ENCODE data around the gene OOSP3.

OOSP3 gene

DNA sequence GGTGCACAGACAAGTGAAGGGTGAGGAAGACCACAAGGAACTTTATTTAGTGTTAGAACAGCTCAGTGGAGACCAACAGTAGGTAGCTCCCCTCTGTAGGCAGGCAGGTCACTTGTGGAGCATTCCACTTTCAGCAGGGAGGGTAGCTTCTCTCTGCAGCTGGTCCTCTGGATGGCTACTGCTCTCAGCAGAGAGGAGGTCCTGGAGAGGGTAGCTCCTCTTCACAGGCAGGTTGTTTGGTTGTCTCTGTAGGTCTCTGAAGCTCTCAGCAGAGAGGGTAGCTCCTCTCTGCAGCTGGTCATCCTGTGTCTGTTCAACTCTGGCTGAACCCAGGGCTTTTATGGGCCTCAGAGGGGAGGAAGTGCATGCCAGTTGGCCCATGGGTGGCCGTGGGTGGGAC is 53.1 kb downstream of the OOSP3 start:
- no peak for TF ChIP-seq FOXP2 (optimal IDR thresholded peaks at IDR 0.05; ENCODE audit: borderline replicate concordance, extremely low read depth, extremely low read length, insufficient read depth)
- TF ChIP-seq TAF1 (IDR thresholded peaks at IDR 0.05; ENCODE audit: borderline replicate concordance, insufficient read depth, low read length), result no peak
- TF ChIP-seq POLR2AphosphoS5 (IDR thresholded peaks at IDR 0.05; ENCODE audit: low read depth, low read length), result no peak
- no peak for TF ChIP-seq SIN3A (IDR thresholded peaks at IDR 0.05; ENCODE audit: borderline replicate concordance, insufficient read depth, low read length)
- TF ChIP-seq, protein P1, sequence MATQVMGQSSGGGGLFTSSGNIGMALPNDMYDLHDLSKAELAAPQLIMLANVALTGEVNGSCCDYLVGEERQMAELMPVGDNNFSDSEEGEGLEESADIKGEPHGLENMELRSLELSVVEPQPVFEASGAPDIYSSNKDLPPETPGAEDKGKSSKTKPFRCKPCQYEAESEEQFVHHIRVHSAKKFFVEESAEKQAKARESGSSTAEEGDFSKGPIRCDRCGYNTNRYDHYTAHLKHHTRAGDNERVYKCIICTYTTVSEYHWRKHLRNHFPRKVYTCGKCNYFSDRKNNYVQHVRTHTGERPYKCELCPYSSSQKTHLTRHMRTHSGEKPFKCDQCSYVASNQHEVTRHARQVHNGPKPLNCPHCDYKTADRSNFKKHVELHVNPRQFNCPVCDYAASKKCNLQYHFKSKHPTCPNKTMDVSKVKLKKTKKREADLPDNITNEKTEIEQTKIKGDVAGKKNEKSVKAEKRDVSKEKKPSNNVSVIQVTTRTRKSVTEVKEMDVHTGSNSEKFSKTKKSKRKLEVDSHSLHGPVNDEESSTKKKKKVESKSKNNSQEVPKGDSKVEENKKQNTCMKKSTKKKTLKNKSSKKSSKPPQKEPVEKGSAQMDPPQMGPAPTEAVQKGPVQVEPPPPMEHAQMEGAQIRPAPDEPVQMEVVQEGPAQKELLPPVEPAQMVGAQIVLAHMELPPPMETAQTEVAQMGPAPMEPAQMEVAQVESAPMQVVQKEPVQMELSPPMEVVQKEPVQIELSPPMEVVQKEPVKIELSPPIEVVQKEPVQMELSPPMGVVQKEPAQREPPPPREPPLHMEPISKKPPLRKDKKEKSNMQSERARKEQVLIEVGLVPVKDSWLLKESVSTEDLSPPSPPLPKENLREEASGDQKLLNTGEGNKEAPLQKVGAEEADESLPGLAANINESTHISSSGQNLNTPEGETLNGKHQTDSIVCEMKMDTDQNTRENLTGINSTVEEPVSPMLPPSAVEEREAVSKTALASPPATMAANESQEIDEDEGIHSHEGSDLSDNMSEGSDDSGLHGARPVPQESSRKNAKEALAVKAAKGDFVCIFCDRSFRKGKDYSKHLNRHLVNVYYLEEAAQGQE (IDR thresholded peaks at IDR 0.05; ENCODE audit: insufficient read depth in 1 of 2, low read depth in 2 of 2, low read length in 2 of 2), result no peak

DNA sequence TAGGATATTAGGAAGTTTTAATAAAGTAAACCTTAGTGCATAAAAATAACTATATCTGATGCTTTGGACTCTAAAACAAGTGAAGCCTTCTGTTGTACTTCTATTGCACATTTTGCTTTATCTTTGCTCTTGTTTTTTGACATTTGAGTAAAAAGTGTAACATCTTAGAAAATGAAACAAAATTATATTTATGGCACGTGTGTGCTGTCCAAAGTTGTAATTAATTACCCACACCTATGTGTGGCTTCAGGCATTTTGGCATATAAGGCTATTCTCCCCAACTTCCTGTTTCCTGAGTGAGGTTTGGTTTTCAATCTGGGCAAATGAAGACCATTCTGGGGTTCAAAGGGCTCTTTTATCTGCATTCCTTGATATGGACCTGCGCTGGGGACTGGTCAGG is 59.5 kb downstream of the OOSP3 start, which contains the start of gene OOSP1:
OOSP1 (plus strand) TSS at position 301 of the 400 bp plus-strand sequence; CDS start at position 324, 23 bp downstream.
- TF ChIP-seq POLR2AphosphoS5 (IDR thresholded peaks at IDR 0.05; ENCODE audit: low read depth, low read length) (no peak), TAF1 (IDR thresholded peaks at IDR 0.05; ENCODE audit: borderline replicate concordance, insufficient read depth, low read length) (no peak), SIN3A (IDR thresholded peaks at IDR 0.05; ENCODE audit: borderline replicate concordance, insufficient read depth, low read length) (no peak), FOXP2 (optimal IDR thresholded peaks at IDR 0.05; ENCODE audit: borderline replicate concordance, extremely low read depth, extremely low read length, insufficient read depth) (no peak)
- TF ChIP-seq, protein P1 (IDR thresholded peaks at IDR 0.05; ENCODE audit: insufficient read depth in 1 of 2, low read depth in 2 of 2, low read length in 2 of 2), result no peak

- TF ChIP-seq FOXP2 (optimal IDR thresholded peaks at IDR 0.05; ENCODE audit: borderline replicate concordance, extremely low read depth, extremely low read length, insufficient read depth), result no peak
- TF ChIP-seq, protein P1 (IDR thresholded peaks at IDR 0.05; ENCODE audit: insufficient read depth in 1 of 2, low read depth in 2 of 2, low read length in 2 of 2), result no peak
- no peak for TF ChIP-seq POLR2AphosphoS5 (IDR thresholded peaks at IDR 0.05; ENCODE audit: low read depth, low read length)
- TF ChIP-seq TAF1 (IDR thresholded peaks at IDR 0.05; ENCODE audit: borderline replicate concordance, insufficient read depth, low read length), result no peak
- TF ChIP-seq SIN3A (IDR thresholded peaks at IDR 0.05; ENCODE audit: borderline replicate concordance, insufficient read depth, low read length), result no peak
These were observed 60.1 kb downstream of the OOSP3 start for GRCh38 chr11:59938718-59939117.

GRCh38 chr11:59939482-59939881 is 60.9 kb downstream of the OOSP3 start:
- TF ChIP-seq SIN3A (IDR thresholded peaks at IDR 0.05; ENCODE audit: borderline replicate concordance, insufficient read depth, low read length), result no peak
- TF ChIP-seq FOXP2 (optimal IDR thresholded peaks at IDR 0.05; ENCODE audit: borderline replicate concordance, extremely low read depth, extremely low read length, insufficient read depth), result no peak
- no peak for TF ChIP-seq TAF1 (IDR thresholded peaks at IDR 0.05; ENCODE audit: borderline replicate concordance, insufficient read depth, low read length)
- no peak for TF ChIP-seq POLR2AphosphoS5 (IDR thresholded peaks at IDR 0.05; ENCODE audit: low read depth, low read length)
- TF ChIP-seq, protein P1 (IDR thresholded peaks at IDR 0.05; ENCODE audit: insufficient read depth in 1 of 2, low read depth in 2 of 2, low read length in 2 of 2), result no peak

- TF ChIP-seq FOXP2 (optimal IDR thresholded peaks at IDR 0.05; ENCODE audit: borderline replicate concordance, extremely low read depth, extremely low read length, insufficient read depth) (no peak), SIN3A (IDR thresholded peaks at IDR 0.05; ENCODE audit: borderline replicate concordance, insufficient read depth, low read length) (no peak), POLR2AphosphoS5 (IDR thresholded peaks at IDR 0.05; ENCODE audit: low read depth, low read length) (no peak), TAF1 (IDR thresholded peaks at IDR 0.05; ENCODE audit: borderline replicate concordance, insufficient read depth, low read length) (no peak)
- TF ChIP-seq, protein P1 (IDR thresholded peaks at IDR 0.05; ENCODE audit: insufficient read depth in 1 of 2, low read depth in 2 of 2, low read length in 2 of 2), result no peak
These were observed 62.5 kb downstream of the OOSP3 start for GRCh38 chr11:59941091-59941490.
